GM23338 (cell line): ENCODE measurements around the gene GRAMD4. TPM values are rescaled to one million over a fixed set of nuclear protein-coding genes. Genes with fewer than 3 reads are reported as not detected.

ENCODE experiments used
- ATAC-seq: fragments of 200-7000 bp; cut with Tn5 transposase; 3 replicates; pipeline ENCODE4 v1.9.1; 2020
- DNase-seq: peaks from one replicate; pipeline ENCODE4 v3.0.0-alpha.2; 2015; ENCODE audit warnings: low spot score
- H2AFZ ChIP-seq: fragments of 200-600 bp; sonication (generic); 2 replicates; pipeline ENCODE4 v1.8.0; 2016; ENCODE audit warnings: antibody characterized with exemption, mild to moderate bottlenecking, moderate library complexity
- H3F3A ChIP-seq: fragments of 200-600 bp; sonication (generic); replicated peaks from 2 replicates; pipeline ENCODE4 v1.8.0; 2017; ENCODE audit warnings: antibody characterized with exemption, mixed run types, low read depth
- H3K27ac ChIP-seq: fragments of 200-600 bp; sonication (generic); 2 replicates; pipeline ENCODE4 v1.6.1; 2016; ENCODE audit warnings: low read depth
- H3K27me3 ChIP-seq: fragments of 200-600 bp; sonication (generic); 2 replicates; pipeline ENCODE4 v1.8.0; 2016; ENCODE audit warnings: mild to moderate bottlenecking, mixed run types, moderate library complexity; ENCODE audit not compliant: insufficient read depth
- H3K36me3 ChIP-seq: fragments of 200-600 bp; sonication (generic); 2 replicates; pipeline ENCODE4 v1.8.0; 2016; ENCODE audit warnings: mild to moderate bottlenecking; ENCODE audit not compliant: insufficient read depth
- H3K4me1 ChIP-seq: fragments of 200-600 bp; sonication (generic); 2 replicates; pipeline ENCODE4 v1.8.0; 2016; ENCODE audit warnings: mild to moderate bottlenecking, moderate library complexity; ENCODE audit not compliant: insufficient read depth
- H3K4me2 ChIP-seq: fragments of 200-600 bp; sonication (generic); 2 replicates; pipeline ENCODE4 v1.7.1; 2017; ENCODE audit warnings: mixed run types
- H3K4me3 ChIP-seq: fragments of 200-600 bp; sonication (generic); 2 replicates; pipeline ENCODE4 v1.6.1; 2016; ENCODE audit warnings: mixed run types
- H3K79me2 ChIP-seq: fragments of 200-600 bp; sonication (generic); replicated peaks from 2 replicates; pipeline ENCODE4 v1.8.0; 2017; ENCODE audit warnings: mild to moderate bottlenecking; ENCODE audit not compliant: insufficient read depth
- H3K9me2 ChIP-seq: fragments of 200-600 bp; sonication (generic); 2 replicates; pipeline ENCODE4 v1.8.0; 2017; ENCODE audit not compliant: insufficient read depth
- H4K20me1 ChIP-seq: fragments of 200-600 bp; sonication (generic); replicated peaks from 2 replicates; pipeline ENCODE4 v1.8.0; 2017; ENCODE audit warnings: mild to moderate bottlenecking; ENCODE audit not compliant: insufficient read depth
- H3K27ac Mint-ChIP-seq: 2 replicates; pipeline ENCODE4 v1.8.0; 2020; ENCODE audit warnings: inconsistent platforms, mild to moderate bottlenecking, moderate library complexity, mixed read lengths
- H3K27me3 Mint-ChIP-seq: 3 replicates; pipeline ENCODE4 v1.8.0; 2022; ENCODE audit warnings: low read depth, mild to moderate bottlenecking, moderate library complexity, mixed read lengths, inconsistent platforms; ENCODE audit not compliant: insufficient read depth, poor library complexity
- H3K36me3 Mint-ChIP-seq: 3 replicates; pipeline ENCODE4 v1.8.0; 2021; ENCODE audit warnings: low read depth, mild to moderate bottlenecking, inconsistent platforms, moderate library complexity, mixed read lengths
- H3K4me1 Mint-ChIP-seq: 3 replicates; pipeline ENCODE4 v1.8.0; 2020; ENCODE audit warnings: mild to moderate bottlenecking, inconsistent platforms, mixed read lengths
- H3K4me3 Mint-ChIP-seq: 3 replicates; pipeline ENCODE4 v1.8.0; 2021; ENCODE audit warnings: moderate library complexity, mild to moderate bottlenecking, inconsistent platforms, mixed read lengths
- H3K9me3 Mint-ChIP-seq: 3 replicates; pipeline ENCODE4 v1.8.0; 2020; ENCODE audit warnings: moderate library complexity, mild to moderate bottlenecking, inconsistent platforms, mixed read lengths
- EZH2phosphoT487 ChIP-seq: fragments of 200-600 bp; sonication (generic); IDR thresholded peaks from one replicate; pipeline ENCODE4 v1.8.1; 2018; ENCODE audit warnings: antibody characterized with exemption; ENCODE audit not compliant: unreplicated experiment
- NANOG ChIP-seq: IDR thresholded peaks from 2 replicates; pipeline ENCODE4 v1.6.1; 2016; ENCODE audit warnings: antibody characterized with exemption, borderline replicate concordance
- POLR2AphosphoS5 ChIP-seq: IDR thresholded peaks from 2 replicates; pipeline ENCODE4 v1.6.1; 2016; ENCODE audit warnings: antibody characterized with exemption, low read depth
- STAT1 ChIP-seq: IDR thresholded peaks from one replicate; pipeline ENCODE4 v1.6.1; 2016; ENCODE audit warnings: antibody characterized with exemption; ENCODE audit not compliant: unreplicated experiment
- ZNF331 ChIP-seq: fragments of 250-450 bp; sonication (Bioruptor Pico); IDR thresholded peaks from 2 replicates; pipeline ENCODE4 v1.5.0; 2020; ENCODE audit warnings: low read depth, mild to moderate bottlenecking, moderate library complexity
- polyA plus RNA-seq: library from polyadenylated mRNA; unstranded; fragments of >200 nt; fragmentation: Nextera tagmentation; extraction: Ambion mirVana; gene quantifications from 2 replicates; pipeline ENCODE4 v1.2.1, GENCODE V29; 2016
- total RNA-seq: library from RNA; depleted of rRNA; stranded (reverse); fragments of >200 nt; shearing (Covaris generic); gene quantifications from 2 replicates; pipeline ENCODE4 v1.2.3, GENCODE V29; 2014
- TF ChIP-seq, protein P1 (sequence below): fragments of 250-450 bp; sonication (Bioruptor Pico); IDR thresholded peaks from 2 replicates; pipeline ENCODE4 v1.5.0; 2020; ENCODE audit warnings: mild to moderate bottlenecking, moderate library complexity
- TF ChIP-seq, protein P2 (sequence below), 2 experiments: fragments of 200-600 bp in 1 of 2; sonication (generic) in 1 of 2; conservative IDR thresholded peaks; 2 replicates each; pipeline versions ENCODE4 v1.5.1 to v1.6.1; 2016 to 2017; ENCODE audit warnings: antibody characterized with exemption in 2 of 2, low read depth in 2 of 2, mild to moderate bottlenecking in 2 of 2, moderate library complexity in 1 of 2

The GRAMD4 gene
- total and polyA plus RNA-seq, 2 experiments from 2014 or later: 2.7 to 81.8 TPM

DNA sequence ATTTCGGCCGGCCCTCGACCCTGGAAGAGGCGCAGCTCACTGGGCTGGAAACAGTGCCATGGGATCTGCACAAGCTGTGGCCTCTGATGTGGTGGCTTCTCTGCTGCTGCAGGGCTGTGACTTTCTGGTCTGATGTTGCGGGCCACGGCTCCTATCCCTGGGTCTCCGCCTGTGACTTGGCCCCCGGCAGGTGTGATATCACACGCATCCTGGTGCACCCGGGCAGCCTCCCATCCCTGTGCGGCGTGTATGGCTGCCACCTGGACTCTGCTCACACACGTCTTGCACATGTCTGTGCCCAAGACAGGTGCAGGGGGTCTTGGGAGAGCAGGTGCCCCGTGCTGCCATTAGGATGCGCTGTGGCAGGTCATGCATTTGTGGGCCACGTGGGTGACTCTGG, 31.1 kb downstream of the GRAMD4 start:
- Histone ChIP-seq H3K9me2 (0 out of 2 replicates have a peak, but pooled peaks cover 8% of the 10 kb centered on the region), H3K79me2 (no peaks in the 10 kb centered on the region), H3K4me1 (no peaks in the 10 kb centered on the region), H3K27me3 (no peaks in the 10 kb centered on the region), H3K27ac (no peak overlapping the region), H3K4me3 (no peak overlapping the region), H4K20me1 (no peaks in the 10 kb centered on the region), H2AFZ (no peak overlapping the region), H3K36me3 (no peaks in the 10 kb centered on the region), H3F3A (no peaks in the 10 kb centered on the region), H3K4me2 (no peak overlapping the region)
- DNase-seq (no peak), ATAC-seq (no peak)
- no peaks in the 10 kb centered on the region; the same call in 2 of the 3 replicates for H3K36me3 Mint-ChIP-seq
- no peaks in the 10 kb centered on the region for H3K9me3 Mint-ChIP-seq
- TF ChIP-seq EZH2phosphoT487 (no peak), NANOG (no peak), STAT1 (no peak), ZNF331 (no peak), POLR2AphosphoS5 (no peak)
- TF ChIP-seq, protein P1, sequence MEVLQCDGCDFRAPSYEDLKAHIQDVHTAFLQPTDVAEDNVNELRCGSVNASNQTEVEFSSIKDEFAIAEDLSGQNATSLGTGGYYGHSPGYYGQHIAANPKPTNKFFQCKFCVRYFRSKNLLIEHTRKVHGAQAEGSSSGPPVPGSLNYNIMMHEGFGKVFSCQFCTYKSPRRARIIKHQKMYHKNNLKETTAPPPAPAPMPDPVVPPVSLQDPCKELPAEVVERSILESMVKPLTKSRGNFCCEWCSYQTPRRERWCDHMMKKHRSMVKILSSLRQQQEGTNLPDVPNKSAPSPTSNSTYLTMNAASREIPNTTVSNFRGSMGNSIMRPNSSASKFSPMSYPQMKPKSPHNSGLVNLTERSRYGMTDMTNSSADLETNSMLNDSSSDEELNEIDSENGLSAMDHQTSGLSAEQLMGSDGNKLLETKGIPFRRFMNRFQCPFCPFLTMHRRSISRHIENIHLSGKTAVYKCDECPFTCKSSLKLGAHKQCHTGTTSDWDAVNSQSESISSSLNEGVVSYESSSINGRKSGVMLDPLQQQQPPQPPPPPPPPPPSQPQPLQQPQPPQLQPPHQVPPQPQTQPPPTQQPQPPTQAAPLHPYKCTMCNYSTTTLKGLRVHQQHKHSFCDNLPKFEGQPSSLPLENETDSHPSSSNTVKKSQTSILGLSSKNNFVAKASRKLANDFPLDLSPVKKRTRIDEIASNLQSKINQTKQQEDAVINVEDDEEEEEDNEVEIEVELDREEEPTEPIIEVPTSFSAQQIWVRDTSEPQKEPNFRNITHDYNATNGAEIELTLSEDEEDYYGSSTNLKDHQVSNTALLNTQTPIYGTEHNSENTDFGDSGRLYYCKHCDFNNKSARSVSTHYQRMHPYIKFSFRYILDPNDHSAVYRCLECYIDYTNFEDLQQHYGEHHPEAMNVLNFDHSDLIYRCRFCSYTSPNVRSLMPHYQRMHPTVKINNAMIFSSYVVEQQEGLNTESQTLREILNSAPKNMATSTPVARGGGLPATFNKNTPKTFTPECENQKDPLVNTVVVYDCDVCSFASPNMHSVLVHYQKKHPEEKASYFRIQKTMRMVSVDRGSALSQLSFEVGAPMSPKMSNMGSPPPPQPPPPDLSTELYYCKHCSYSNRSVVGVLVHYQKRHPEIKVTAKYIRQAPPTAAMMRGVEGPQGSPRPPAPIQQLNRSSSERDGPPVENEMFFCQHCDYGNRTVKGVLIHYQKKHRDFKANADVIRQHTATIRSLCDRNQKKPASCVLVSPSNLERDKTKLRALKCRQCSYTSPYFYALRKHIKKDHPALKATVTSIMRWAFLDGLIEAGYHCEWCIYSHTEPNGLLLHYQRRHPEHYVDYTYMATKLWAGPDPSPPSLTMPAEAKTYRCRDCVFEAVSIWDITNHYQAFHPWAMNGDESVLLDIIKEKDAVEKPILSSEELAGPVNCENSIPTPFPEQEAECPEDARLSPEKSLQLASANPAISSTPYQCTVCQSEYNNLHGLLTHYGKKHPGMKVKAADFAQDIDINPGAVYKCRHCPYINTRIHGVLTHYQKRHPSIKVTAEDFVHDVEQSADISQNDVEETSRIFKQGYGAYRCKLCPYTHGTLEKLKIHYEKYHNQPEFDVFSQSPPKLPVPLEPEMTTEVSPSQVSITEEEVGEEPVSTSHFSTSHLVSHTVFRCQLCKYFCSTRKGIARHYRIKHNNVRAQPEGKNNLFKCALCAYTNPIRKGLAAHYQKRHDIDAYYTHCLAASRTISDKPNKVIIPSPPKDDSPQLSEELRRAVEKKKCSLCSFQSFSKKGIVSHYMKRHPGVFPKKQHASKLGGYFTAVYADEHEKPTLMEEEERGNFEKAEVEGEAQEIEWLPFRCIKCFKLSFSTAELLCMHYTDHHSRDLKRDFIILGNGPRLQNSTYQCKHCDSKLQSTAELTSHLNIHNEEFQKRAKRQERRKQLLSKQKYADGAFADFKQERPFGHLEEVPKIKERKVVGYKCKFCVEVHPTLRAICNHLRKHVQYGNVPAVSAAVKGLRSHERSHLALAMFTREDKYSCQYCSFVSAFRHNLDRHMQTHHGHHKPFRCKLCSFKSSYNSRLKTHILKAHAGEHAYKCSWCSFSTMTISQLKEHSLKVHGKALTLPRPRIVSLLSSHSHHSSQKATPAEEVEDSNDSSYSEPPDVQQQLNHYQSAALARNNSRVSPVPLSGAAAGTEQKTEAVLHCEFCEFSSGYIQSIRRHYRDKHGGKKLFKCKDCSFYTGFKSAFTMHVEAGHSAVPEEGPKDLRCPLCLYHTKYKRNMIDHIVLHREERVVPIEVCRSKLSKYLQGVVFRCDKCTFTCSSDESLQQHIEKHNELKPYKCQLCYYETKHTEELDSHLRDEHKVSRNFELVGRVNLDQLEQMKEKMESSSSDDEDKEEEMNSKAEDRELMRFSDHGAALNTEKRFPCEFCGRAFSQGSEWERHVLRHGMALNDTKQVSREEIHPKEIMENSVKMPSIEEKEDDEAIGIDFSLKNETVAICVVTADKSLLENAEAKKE (CRISPR knock-in tag): no peak
- TF ChIP-seq, protein P2, sequence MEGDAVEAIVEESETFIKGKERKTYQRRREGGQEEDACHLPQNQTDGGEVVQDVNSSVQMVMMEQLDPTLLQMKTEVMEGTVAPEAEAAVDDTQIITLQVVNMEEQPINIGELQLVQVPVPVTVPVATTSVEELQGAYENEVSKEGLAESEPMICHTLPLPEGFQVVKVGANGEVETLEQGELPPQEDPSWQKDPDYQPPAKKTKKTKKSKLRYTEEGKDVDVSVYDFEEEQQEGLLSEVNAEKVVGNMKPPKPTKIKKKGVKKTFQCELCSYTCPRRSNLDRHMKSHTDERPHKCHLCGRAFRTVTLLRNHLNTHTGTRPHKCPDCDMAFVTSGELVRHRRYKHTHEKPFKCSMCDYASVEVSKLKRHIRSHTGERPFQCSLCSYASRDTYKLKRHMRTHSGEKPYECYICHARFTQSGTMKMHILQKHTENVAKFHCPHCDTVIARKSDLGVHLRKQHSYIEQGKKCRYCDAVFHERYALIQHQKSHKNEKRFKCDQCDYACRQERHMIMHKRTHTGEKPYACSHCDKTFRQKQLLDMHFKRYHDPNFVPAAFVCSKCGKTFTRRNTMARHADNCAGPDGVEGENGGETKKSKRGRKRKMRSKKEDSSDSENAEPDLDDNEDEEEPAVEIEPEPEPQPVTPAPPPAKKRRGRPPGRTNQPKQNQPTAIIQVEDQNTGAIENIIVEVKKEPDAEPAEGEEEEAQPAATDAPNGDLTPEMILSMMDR (conservative IDR thresholded peaks at IDR 0.05; ENCODE audit: low read depth in 2 of 2): no peak
- no peak overlapping the region; the same call in 1 of the 2 replicates for H3K27ac Mint-ChIP-seq
- H3K27me3 Mint-ChIP-seq: peaks cover 14% of the 10 kb centered on the region
- peaks cover 13% of the 10 kb centered on the region for H3K4me1 Mint-ChIP-seq
- no peak overlapping the region for H3K4me3 Mint-ChIP-seq
